OCI-LY1 (cell line): ENCODE data around the gene IL23A.
A peak's percentile ranks its signal among the peaks of the same experiment; 100 is the strongest.

Source experiments
- H2AFZ ChIP-seq: fragments of 200-600 bp; sonication (generic), shearing (Covaris generic); 2 replicates; pipeline ENCODE4 v1.6.0; 2014; ENCODE audit warnings: antibody characterized with exemption, mild to moderate bottlenecking, low read length
- H3F3A ChIP-seq: fragments of 200-600 bp; sonication (generic), shearing (Covaris generic); 2 replicates; pipeline ENCODE4 v1.6.0; 2014; ENCODE audit warnings: mild to moderate bottlenecking, antibody characterized with exemption, low read length, moderate library complexity; ENCODE audit not compliant: insufficient read depth
- H3K27ac ChIP-seq: fragments of 200-600 bp; sonication (generic); 2 replicates; pipeline ENCODE4 v1.5.1; 2014; ENCODE audit warnings: low read length, mixed run types, mild to moderate bottlenecking, low read depth; ENCODE audit not compliant: poor library complexity, severe bottlenecking
- H3K27me3 ChIP-seq: fragments of 200-600 bp; sonication (generic); 2 replicates; pipeline ENCODE4 v1.6.0; 2014; ENCODE audit warnings: antibody characterized with exemption, mild to moderate bottlenecking, low read length, moderate library complexity; ENCODE audit not compliant: insufficient read depth
- H3K36me3 ChIP-seq: fragments of 200-600 bp; sonication (generic); 2 replicates; pipeline ENCODE4 v1.6.1; 2014; ENCODE audit warnings: mild to moderate bottlenecking, antibody characterized with exemption, low read length, moderate library complexity, mixed read lengths; ENCODE audit not compliant: insufficient read depth
- H3K4me1 ChIP-seq: fragments of 200-600 bp; sonication (generic); 2 replicates; pipeline ENCODE4 v1.5.1; 2014; ENCODE audit warnings: mild to moderate bottlenecking, low read length, moderate library complexity; ENCODE audit not compliant: insufficient read depth, severe bottlenecking
- H3K4me2 ChIP-seq: fragments of 200-600 bp; sonication (generic), shearing (Covaris generic); 2 replicates; pipeline ENCODE4 v1.6.1; 2014; ENCODE audit warnings: low read length
- H3K4me3 ChIP-seq: fragments of 200-600 bp; sonication (generic); 2 replicates; pipeline ENCODE4 v1.5.1; 2014; ENCODE audit warnings: low read length, low read depth, mild to moderate bottlenecking, mixed read lengths; ENCODE audit not compliant: poor library complexity, severe bottlenecking
- H3K79me2 ChIP-seq: fragments of 200-600 bp; shearing (Covaris generic); 2 replicates; pipeline ENCODE4 v1.6.1; 2016; ENCODE audit warnings: mixed run types, low read length, mixed read lengths; ENCODE audit not compliant: insufficient read depth
- H3K9ac ChIP-seq: fragments of 200-600 bp; sonication (generic), shearing (Covaris generic); 2 replicates; pipeline ENCODE4 v1.6.1; 2014; ENCODE audit warnings: mild to moderate bottlenecking, low read length, mixed read lengths
- H3K9me2 ChIP-seq: fragments of 200-600 bp; sonication (generic), shearing (Covaris generic); 2 replicates; pipeline ENCODE4 v1.6.1; 2014; ENCODE audit warnings: low read depth, mild to moderate bottlenecking, low read length, mixed read lengths
- H3K9me3 ChIP-seq: fragments of 200-600 bp; shearing (Covaris generic); 2 replicates; pipeline ENCODE4 v1.6.1; 2014; ENCODE audit warnings: low read length, mixed read lengths
- H4K20me1 ChIP-seq: fragments of 200-600 bp; sonication (generic), shearing (Covaris generic); 2 replicates; pipeline ENCODE4 v1.6.0; 2016; ENCODE audit warnings: mild to moderate bottlenecking, low read length; ENCODE audit not compliant: insufficient read depth
- EZH2 ChIP-seq: fragments of 200-600 bp; sonication (generic), shearing (Covaris generic); IDR thresholded peaks from 2 replicates; pipeline ENCODE4 v1.8.0; 2017; ENCODE audit warnings: borderline replicate concordance, mixed run types, mild to moderate bottlenecking, antibody characterized with exemption, low read length, moderate library complexity, mixed read lengths
- TF ChIP-seq, protein P1 (sequence below): fragments of 200-600 bp; sonication (generic), shearing (Covaris generic); IDR thresholded peaks from 2 replicates; pipeline ENCODE4 v1.5.1; 2017; ENCODE audit warnings: mild to moderate bottlenecking, antibody characterized with exemption, low read length, moderate library complexity, mixed read lengths

The IL23A gene, protein sequence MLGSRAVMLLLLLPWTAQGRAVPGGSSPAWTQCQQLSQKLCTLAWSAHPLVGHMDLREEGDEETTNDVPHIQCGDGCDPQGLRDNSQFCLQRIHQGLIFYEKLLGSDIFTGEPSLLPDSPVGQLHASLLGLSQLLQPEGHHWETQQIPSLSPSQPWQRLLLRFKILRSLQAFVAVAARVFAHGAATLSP

GRCh38 chr12:56338308-56339157 lies at the start of gene IL23A:
TSS of gene IL23A (plus strand) at chr12:56338884. CDS start at chr12:56339045, 161 bp downstream.
- Histone ChIP-seq H4K20me1 (no peaks in the 10 kb centered on the region), H3K9me3 (no peaks in the 10 kb centered on the region), H3K4me2 (peak within 1 kb of the TSS; percentile 9; the same call in 1 of the 2 replicates), H3K9ac (peak within 1 kb of the TSS; percentile 15; the same call in 1 of the 2 replicates), H3K27ac (peak within 1 kb of the TSS; percentile 76), H3K79me2 (no peaks in the 10 kb centered on the region), H2AFZ (no peak within 1 kb of the TSS), H3K36me3 (peaks cover 8% of the 10 kb centered on the region), H3K4me1 (peaks cover 32% of the 10 kb centered on the region), H3F3A (no peaks in the 10 kb centered on the region), H3K4me3 (no peak within 1 kb of the TSS), H3K9me2 (no peaks in the 10 kb centered on the region), H3K27me3 (no peaks in the 10 kb centered on the region)
- TF ChIP-seq, protein P1, sequence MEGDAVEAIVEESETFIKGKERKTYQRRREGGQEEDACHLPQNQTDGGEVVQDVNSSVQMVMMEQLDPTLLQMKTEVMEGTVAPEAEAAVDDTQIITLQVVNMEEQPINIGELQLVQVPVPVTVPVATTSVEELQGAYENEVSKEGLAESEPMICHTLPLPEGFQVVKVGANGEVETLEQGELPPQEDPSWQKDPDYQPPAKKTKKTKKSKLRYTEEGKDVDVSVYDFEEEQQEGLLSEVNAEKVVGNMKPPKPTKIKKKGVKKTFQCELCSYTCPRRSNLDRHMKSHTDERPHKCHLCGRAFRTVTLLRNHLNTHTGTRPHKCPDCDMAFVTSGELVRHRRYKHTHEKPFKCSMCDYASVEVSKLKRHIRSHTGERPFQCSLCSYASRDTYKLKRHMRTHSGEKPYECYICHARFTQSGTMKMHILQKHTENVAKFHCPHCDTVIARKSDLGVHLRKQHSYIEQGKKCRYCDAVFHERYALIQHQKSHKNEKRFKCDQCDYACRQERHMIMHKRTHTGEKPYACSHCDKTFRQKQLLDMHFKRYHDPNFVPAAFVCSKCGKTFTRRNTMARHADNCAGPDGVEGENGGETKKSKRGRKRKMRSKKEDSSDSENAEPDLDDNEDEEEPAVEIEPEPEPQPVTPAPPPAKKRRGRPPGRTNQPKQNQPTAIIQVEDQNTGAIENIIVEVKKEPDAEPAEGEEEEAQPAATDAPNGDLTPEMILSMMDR = no peak
- TF ChIP-seq EZH2 = no peak

DNA sequence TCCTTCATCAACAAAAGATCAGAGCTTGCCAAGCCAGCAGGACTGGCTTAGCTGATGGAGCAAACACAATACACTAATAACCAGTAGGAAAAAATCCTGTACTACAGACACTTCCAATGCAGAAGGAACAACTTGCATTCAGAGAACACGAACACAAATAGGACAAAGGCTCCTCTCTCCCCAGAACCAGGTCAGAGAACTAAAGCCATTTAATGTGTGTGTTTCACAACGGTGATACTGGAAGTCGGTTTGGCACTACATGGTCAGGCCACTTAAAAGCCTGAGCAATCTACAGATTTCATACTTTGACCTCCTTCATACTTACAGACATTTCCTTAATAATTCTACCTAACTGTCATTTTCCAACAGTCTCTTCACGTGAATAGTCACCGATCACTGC lies 44.9 kb upstream of the IL23A start:
- peaks cover 34% of the 10 kb centered on the region for H3K4me1 ChIP-seq
- H3K4me3 ChIP-seq = no peak overlapping the region
- no peak overlapping the region for H3K9ac ChIP-seq
- no peak overlapping the region for H2AFZ ChIP-seq
- H3K27me3 ChIP-seq = no peaks in the 10 kb centered on the region
- TF ChIP-seq, protein P1 = no peak
- no peak for TF ChIP-seq EZH2
- H4K20me1 ChIP-seq = no peaks in the 10 kb centered on the region
- peaks cover 73% of the 10 kb centered on the region for H3K36me3 ChIP-seq
- no peak overlapping the region for H3K27ac ChIP-seq
- no peak overlapping the region for H3K4me2 ChIP-seq
- no peaks in the 10 kb centered on the region for H3K9me2 ChIP-seq
- no peaks in the 10 kb centered on the region for H3F3A ChIP-seq
- H3K9me3 ChIP-seq = no peaks in the 10 kb centered on the region
- H3K79me2 ChIP-seq = peaks cover 87% of the 10 kb centered on the region

- Histone ChIP-seq H3K4me2 (peak overlapping the region; percentile 91), H3K79me2 (peaks cover 76% of the 10 kb centered on the region), H3K4me3 (peak overlapping the region; percentile 9), H3K27ac (no peak overlapping the region), H3F3A (no peaks in the 10 kb centered on the region), H4K20me1 (no peaks in the 10 kb centered on the region), H3K9ac (no peak overlapping the region; the same call in 1 of the 2 replicates), H3K27me3 (no peaks in the 10 kb centered on the region), H3K9me2 (no peaks in the 10 kb centered on the region), H2AFZ (no peak overlapping the region), H3K4me1 (peaks cover 47% of the 10 kb centered on the region), H3K9me3 (no peaks in the 10 kb centered on the region), H3K36me3 (peaks cover 55% of the 10 kb centered on the region)
- TF ChIP-seq, protein P1 = no peak
- TF ChIP-seq EZH2 = no peak
Measured at GRCh38 chr12:56296295-56296694, 42.4 kb upstream of the IL23A start.
